Transverse colon (tissue), 4 donors: ENCODE data around the gene MX2.

ENCODE experiments used
- CTCF ChIP-seq, 5 experiments: fragments of 200-600 bp in 3 of 5; fragments of 450-650 bp in 2 of 5; sonication (generic) in 3 of 5; IDR thresholded peaks; 1 replicate in 2 of 5; 2 replicates in 3 of 5; pipeline ENCODE4 v1.5.1; 2016 to 2017; ENCODE audit warnings: antibody characterized with exemption in 5 of 5, inconsistent platforms in 3 of 5, mild to moderate bottlenecking in 2 of 5, moderate library complexity in 1 of 5
- EP300 ChIP-seq: sonication (generic); formaldehyde crosslinking; IDR thresholded peaks from one replicate; pipeline ENCODE4 v1.6.1; 2017; ENCODE audit warnings: antibody characterized with exemption, low read depth
- POLR2A ChIP-seq: fragments of 450-650 bp; IDR thresholded peaks from one replicate; pipeline ENCODE4 v1.6.1; 2016; ENCODE audit warnings: antibody characterized with exemption, mild to moderate bottlenecking, moderate library complexity
- POLR2AphosphoS5 ChIP-seq, 3 donors: sonication (generic); formaldehyde crosslinking; IDR thresholded peaks; one replicate each; pipeline ENCODE4 v1.6.1; 2016; ENCODE audit warnings: antibody characterized with exemption in 3 of 3

DNA sequence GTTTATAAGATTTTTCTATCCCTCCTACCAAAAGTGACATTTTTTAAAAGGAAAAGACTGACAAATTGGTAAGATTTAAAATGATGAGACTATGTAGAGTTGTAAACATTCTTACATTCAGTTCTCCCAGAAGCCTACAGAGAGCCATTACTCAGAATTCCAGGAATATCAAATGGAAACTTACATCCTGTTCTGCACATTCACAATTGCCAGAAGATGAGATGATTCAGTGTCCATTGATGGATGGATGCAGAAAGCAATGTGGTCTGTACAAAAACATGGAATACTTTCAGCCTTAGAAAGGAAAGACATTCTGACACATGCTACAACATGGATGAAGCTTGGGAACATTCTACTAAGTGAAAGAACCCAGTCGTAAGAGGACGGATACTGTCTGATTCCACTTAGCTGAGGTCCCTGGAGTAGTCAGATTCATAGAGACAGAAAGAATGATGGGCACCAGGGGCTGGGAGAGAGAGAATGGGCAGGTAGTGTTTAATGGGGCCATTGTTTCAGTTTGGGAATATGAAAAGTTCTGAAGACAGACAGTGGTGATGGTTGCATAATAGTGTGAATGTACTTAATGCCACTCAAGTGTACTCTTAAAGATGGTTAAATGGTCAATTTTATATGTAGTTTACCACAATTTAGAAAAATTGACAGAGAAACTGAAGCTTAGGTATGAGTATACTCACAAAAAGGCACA is 80.8 kb downstream of the MX2 start:
- TF ChIP-seq CTCF (IDR thresholded peaks at IDR 0.05), result no peak
- TF ChIP-seq POLR2AphosphoS5 (IDR thresholded peaks at IDR 0.05), result no peak
- no peak for TF ChIP-seq EP300
- TF ChIP-seq POLR2A, result no peak
